ENCODE data around the gene TMEM11.
"Not testable (repeated sequence)": the region's sequence is repeated elsewhere in the genome, so short reads cannot be mapped to it uniquely, and the experiment has no call there.

TMEM11 gene

GRCh38 chr17:21231533-21231932, 17.6 kb upstream of the TMEM11 start:
- Histone ChIP-seq H3K4me2 (ENCODE audit: low read length) (no peak overlapping the region), H3K9me3 (ENCODE audit: control insufficient read depth, low read length) (no peaks in the 10 kb centered on the region), H3K27me3 (ENCODE audit: control insufficient read depth, insufficient read depth, low read length) (no peaks in the 10 kb centered on the region), H2AFZ (no peak overlapping the region), H3K27ac (no peak overlapping the region), H3K9ac (no peak overlapping the region), H3K36me3 (ENCODE audit: control insufficient read depth, insufficient read depth, low read length) (no peaks in the 10 kb centered on the region), H3K4me1 (no peaks in the 10 kb centered on the region), H3K4me3 (ENCODE audit: low read depth, low read length) (no peak overlapping the region), H3K79me2 (no peaks in the 10 kb centered on the region)
- TF ChIP-seq CTCF (IDR thresholded peaks at IDR 0.05) = no peak

DNA sequence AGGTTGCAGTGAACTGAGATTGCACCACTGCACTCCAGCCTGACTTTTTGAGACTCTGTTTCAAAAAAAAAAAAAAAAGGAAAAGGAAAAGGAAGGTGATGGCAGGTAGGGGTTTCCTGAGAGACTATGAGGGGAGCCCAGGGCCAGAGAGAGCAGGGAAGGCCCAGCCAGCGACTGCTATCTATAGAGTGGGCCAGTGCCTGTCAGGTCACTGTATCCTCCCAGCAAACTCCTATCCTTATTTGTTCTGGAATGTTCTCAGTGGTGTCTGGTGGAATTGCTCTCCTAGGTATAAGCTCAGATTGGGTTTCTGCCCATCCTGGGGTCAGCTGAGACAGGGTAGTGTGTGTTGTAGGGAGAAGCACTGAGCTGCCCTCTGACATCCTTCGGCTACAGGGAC, 14.9 kb upstream of the TMEM11 start:
- Histone ChIP-seq H3K36me3 (ENCODE audit: control insufficient read depth, insufficient read depth, low read length) (no peaks in the 10 kb centered on the region), H3K27ac (no peak overlapping the region), H3K9me3 (ENCODE audit: control insufficient read depth, low read length) (no peaks in the 10 kb centered on the region), H3K4me3 (ENCODE audit: low read depth, low read length) (no peak overlapping the region), H3K4me1 (no peaks in the 10 kb centered on the region), H3K27me3 (ENCODE audit: control insufficient read depth, insufficient read depth, low read length) (no peaks in the 10 kb centered on the region), H3K9ac (no peak overlapping the region), H3K4me2 (ENCODE audit: low read length) (no peak overlapping the region), H2AFZ (no peak overlapping the region), H3K79me2 (no peaks in the 10 kb centered on the region)
- TF ChIP-seq CTCF (IDR thresholded peaks at IDR 0.05) = no peak

GRCh38 chr17:21228111-21228510, 14.2 kb upstream of the TMEM11 start:
- no peak overlapping the region for H3K4me3 ChIP-seq (ENCODE audit: low read depth, low read length)
- H3K9me3 ChIP-seq (ENCODE audit: control insufficient read depth, low read length) = no peaks in the 10 kb centered on the region
- H3K27me3 ChIP-seq (ENCODE audit: control insufficient read depth, insufficient read depth, low read length) = no peaks in the 10 kb centered on the region
- TF ChIP-seq CTCF (IDR thresholded peaks at IDR 0.05) = no peak
- H2AFZ ChIP-seq = no peak overlapping the region
- no peak overlapping the region for H3K4me2 ChIP-seq (ENCODE audit: low read length)
- H3K79me2 ChIP-seq = no peaks in the 10 kb centered on the region
- H3K27ac ChIP-seq = no peak overlapping the region
- no peaks in the 10 kb centered on the region for H3K4me1 ChIP-seq
- no peak overlapping the region for H3K9ac ChIP-seq
- no peaks in the 10 kb centered on the region for H3K36me3 ChIP-seq (ENCODE audit: control insufficient read depth, insufficient read depth, low read length)

DNA sequence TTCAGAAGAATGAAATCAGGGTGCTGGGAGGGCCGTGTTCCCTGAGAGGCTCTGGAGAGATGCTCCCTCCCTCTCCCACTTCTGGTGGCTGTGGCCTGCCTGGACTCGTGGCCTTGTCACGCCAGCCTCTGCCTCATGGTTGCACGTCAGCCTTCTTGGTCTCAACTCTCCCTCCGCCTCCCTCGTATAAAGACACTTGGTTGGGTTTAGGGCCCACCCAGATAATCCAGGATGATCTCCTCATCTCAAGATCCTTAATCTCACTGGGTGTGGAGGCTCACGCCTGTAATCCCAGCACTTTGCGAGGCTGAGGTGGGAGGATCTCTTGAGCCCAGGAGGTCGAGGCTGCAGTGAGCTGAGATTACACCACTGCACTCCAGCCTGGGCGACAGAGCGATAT, 13.3 kb upstream of the TMEM11 start:
- not testable (repeated sequence) for H3K27ac ChIP-seq; H3K4me2 ChIP-seq (ENCODE audit: low read length); H3K9me3 ChIP-seq (ENCODE audit: control insufficient read depth, low read length); H3K9ac ChIP-seq; H3K4me1 ChIP-seq; H3K79me2 ChIP-seq; H2AFZ ChIP-seq; H3K27me3 ChIP-seq (ENCODE audit: control insufficient read depth, insufficient read depth, low read length); H3K4me3 ChIP-seq (ENCODE audit: low read depth, low read length); H3K36me3 ChIP-seq (ENCODE audit: control insufficient read depth, insufficient read depth, low read length)

DNA sequence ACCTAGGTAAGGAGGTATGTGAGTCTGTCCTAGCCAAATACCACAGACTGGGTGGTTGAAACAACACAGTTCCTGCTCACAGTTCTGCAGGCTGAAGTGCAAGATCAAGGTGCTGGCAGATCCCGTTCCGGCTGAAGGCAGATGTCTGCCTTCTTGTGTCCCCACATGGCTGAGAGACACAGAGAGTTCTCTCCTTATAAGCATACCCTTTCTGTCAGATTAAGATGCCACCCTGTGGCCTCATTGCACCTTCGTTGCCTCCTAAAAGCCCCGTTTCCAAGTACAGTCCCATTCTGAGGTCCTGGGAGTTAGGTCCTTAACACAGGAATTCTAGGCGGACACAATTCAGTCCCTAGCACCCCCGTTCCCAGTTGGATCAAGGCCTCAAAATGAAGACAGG, 9.1 kb upstream of the TMEM11 start:
- no peak overlapping the region for H3K27ac ChIP-seq
- no peaks in the 10 kb centered on the region for H3K9me3 ChIP-seq (ENCODE audit: control insufficient read depth, low read length)
- no peaks in the 10 kb centered on the region for H3K36me3 ChIP-seq (ENCODE audit: control insufficient read depth, insufficient read depth, low read length)
- H3K9ac ChIP-seq = no peak overlapping the region
- no peak overlapping the region for H2AFZ ChIP-seq
- H3K4me1 ChIP-seq = no peaks in the 10 kb centered on the region
- no peak overlapping the region for H3K4me3 ChIP-seq (ENCODE audit: low read depth, low read length)
- H3K79me2 ChIP-seq = peaks cover 14% of the 10 kb centered on the region
- H3K27me3 ChIP-seq (ENCODE audit: control insufficient read depth, insufficient read depth, low read length) = no peaks in the 10 kb centered on the region
- H3K4me2 ChIP-seq (ENCODE audit: low read length) = no peak overlapping the region
- TF ChIP-seq CTCF (IDR thresholded peaks at IDR 0.05) = no peak
